ENCODE measurements around the gene ADRA1B.
"Not testable (repeated sequence)": the region's sequence is repeated elsewhere in the genome, so short reads cannot be mapped to it uniquely, and the experiment has no call there.

The ADRA1B gene

DNA sequence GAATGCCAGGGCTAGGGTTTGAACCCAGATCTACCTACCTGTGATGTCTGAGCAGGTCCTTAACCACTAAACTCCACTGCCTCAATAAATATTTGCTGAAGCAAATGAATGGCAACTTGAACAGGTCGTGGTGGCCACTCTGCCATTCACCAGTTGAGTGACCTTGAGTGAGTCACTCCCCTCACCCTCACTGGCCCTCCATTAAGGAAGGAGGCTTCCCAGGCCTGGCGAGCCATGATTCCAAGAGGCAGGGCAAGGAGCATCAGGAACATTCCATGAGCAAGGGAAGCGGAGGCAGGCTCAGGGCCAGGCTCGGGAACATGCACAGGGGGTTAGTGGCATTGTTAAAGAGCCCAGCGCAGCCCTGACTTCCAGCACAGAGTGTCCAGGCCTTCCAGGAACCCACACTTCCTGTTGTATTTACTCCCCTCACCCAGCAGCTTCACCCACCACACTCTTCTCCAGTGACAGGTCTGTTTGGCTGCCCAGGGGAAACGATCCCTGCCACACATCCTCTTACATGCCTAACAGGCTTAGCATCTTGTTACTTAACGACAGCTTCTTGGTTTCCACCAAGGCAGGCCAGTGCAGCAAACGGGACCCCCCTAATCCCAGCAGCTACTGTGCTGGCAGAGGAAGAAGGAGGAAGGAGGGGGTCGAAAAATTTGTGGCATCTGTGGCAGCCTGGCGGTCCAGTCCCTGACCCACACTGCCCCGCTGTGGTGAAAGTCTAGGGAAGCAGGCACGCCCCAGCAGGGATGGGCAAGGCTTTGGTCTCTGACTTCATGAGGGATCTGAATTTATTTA lies 49.0 kb downstream of the ADRA1B start:
- no peak for DNase-seq (ENCODE audit: low read depth in 2 of 3, low spot score in 2 of 3)

DNA sequence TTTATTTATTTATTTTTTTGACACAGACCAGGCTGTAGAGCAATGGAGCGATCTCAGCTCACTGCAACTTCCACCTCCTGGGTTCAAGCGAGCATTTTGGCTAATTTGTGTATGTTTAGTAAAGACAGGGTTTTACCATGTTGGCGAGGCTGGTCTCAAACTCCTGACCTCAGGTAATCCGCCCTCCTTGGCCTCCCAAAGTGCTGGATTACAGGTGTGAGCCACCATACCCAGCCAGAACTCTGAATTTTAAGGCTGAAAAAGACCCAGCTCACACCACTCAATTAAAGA lies 49.5 kb downstream of the ADRA1B start:
- not testable (repeated sequence) for DNase-seq (ENCODE audit: low read depth in 2 of 3, low spot score in 2 of 3)

DNA sequence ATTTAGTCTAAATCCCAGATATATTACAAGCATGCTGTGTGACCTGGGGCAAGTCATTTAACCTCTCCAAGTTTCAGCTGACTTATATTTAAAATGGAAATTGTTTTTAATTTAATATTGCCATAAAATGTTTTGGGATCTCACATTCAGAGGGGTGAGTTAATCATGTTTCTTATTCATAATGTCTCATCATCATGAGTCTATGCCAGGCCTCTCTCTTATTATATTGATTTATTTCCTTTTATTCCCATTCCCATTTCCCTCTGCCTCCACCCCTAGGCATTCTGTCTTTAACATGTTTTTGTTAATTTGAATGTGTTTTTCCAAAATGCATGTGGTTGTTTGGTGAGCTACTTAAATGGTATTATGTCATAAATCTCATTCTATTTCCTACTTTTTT lies 53.7 kb downstream of the ADRA1B start:
- no peak for DNase-seq (ENCODE audit: low read depth in 2 of 3, low spot score in 2 of 3)

DNA sequence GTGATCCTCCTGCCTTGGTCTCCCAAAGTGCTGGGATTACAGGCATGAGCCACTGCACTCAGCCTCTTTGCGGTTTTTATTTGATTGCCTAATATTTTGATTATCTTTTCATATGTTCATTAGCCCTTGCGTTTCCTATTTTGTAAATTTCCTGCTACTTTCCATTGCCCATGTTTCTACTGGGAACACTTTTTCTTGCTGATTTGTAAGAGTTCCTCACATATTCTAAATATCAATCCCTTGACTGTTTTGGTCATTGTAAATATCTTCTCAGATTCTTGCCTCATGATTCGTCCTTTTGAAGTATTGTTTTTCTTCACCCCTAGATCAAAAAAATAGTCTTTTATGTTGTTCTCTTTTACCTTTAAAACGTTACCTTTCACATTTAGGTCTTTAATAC lies 54.8 kb downstream of the ADRA1B start:
- no peak for DNase-seq (ENCODE audit: low read depth in 2 of 3, low spot score in 2 of 3)

DNA sequence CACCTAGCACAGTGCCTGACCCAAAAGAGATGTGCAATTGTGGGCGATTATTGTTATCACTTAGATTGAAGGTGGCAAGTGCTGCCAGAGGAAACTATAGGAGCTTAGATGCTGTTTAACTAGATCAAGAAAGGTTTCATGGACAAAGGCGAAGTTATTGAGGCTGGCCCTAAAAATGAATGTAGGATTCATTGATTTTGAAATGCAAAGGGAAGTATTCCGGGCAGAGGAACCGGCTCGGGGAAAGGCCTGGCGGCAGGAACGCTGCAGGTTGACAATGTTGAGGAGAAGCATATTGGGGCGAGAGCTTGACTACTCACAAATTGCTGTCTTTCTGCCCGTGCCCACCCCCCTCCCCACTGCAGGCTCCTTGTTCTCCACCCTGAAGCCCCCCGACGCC lies 55.2 kb downstream of the ADRA1B start:
- DNase-seq (ENCODE audit: low read depth in 2 of 3, low spot score in 2 of 3): no peak

DNA sequence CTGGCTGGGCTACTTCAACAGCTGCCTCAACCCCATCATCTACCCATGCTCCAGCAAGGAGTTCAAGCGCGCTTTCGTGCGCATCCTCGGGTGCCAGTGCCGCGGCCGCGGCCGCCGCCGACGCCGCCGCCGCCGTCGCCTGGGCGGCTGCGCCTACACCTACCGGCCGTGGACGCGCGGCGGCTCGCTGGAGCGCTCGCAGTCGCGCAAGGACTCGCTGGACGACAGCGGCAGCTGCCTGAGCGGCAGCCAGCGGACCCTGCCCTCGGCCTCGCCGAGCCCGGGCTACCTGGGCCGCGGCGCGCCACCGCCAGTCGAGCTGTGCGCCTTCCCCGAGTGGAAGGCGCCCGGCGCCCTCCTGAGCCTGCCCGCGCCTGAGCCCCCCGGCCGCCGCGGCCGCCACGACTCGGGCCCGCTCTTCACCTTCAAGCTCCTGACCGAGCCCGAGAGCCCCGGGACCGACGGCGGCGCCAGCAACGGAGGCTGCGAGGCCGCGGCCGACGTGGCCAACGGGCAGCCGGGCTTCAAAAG lies 55.7 kb downstream of the ADRA1B start:
- no peak for DNase-seq (ENCODE audit: low read depth in 2 of 3, low spot score in 2 of 3)

DNA sequence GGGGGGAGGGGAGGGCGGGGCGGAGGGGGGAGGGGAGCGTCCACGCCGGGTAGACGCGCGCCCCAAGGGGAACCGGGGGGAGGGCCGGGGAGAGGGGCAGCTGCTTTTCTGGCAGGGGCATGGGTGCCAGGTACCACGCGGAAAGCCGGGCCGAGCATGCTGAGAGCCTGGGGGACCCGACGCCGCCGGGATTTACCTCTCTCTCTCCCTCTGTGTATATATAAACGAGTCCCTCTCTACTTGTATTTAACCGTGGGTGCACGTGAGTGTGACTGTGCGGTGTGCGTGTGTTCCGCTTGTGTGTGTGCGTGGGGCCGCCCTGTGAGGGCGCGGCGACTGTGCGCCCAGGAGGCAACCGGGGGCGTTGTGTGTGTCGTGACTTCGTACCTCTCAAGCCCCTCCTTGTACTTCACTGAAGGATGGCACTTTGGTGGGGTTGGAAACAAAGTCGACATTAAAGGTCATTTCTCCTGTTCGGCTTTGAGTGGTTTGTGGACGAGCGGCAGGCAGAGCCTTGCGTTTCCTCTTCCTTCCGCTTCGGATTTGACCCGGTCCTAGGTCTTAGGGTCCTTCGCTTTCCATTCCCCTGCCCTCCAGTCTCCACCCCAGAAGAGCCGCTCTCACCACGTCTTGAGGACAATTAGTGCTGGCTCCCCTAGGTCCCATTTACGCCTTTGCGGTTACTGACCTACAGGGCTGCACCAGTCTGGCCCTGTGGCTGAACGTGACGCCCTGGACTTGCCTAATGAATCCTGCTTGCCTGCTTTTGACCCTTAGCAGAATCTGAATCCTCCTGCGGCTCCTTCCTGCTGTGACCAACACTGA lies 56.5 kb downstream of the ADRA1B start:
- no peak for DNase-seq (ENCODE audit: low read depth in 2 of 3, low spot score in 2 of 3)

DNA sequence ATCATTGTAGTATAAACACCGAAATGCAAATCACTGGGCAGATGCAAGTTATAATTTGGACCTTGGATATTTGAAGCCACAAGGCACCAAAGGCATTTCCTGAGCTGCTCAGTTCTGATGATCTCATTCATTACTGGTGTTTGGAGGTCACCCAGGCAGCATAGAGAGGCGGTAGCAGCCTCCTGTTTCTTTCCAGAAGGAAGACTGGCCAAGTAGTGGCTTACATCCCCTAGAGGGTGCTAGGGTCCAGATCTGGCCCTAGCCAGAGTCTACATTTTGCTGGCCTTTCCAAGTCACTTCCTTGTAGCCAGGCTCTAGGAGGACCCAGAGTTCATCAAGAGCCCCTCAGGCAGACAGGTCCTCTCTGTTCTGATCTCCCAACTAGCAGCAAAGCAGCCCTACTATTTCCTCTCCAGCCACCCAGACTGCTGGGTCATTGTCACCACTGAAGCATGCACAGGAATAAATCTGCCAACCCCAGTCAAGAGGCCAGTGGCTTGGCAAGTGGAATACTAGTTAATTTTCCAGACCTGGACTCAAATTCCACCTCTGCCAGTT lies 59.3 kb downstream of the ADRA1B start:
- DNase-seq (ENCODE audit: low read depth in 2 of 3, low spot score in 2 of 3): no peak

DNA sequence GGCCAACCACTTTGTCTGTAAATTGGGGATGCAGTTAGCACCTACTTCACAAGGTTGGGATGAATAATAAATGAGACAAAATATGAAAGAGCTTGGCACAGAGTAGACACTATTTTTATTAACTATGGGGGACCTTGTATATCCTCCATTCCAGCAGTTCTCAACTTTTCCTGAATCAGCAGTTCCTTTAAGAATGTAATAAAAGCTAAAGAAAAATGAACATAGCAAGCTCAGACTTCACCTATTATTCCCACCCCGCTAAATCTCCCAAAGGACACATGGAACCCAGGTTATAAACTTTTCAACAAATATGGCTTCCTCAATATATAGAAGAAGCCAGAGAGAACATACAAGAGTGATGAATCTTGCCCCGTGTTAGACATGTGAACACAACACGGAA lies 60.6 kb downstream of the ADRA1B start:
- no peak for DNase-seq (ENCODE audit: low read depth in 2 of 3, low spot score in 2 of 3)

DNA sequence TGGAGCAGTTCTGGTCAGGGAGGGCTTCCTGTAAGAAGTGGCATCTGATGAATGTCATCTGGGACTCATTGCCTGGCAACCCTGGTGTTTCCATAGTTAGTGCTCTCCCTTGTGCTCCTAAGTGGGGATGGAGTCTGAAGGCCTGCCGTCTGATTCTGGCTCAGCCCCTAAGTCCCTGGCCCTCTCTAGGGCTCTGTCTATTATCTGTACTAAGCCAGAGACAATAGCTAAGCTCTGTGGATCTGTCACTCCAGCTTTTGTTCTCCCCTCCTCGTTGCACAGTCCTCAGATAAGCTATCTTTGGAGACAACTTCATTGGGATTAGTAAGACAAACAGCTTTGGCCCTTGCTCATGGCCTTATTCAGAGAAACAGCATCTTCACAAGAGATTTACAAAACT lies 62.1 kb downstream of the ADRA1B start:
- no peak for DNase-seq (ENCODE audit: low read depth in 2 of 3, low spot score in 2 of 3)

DNA sequence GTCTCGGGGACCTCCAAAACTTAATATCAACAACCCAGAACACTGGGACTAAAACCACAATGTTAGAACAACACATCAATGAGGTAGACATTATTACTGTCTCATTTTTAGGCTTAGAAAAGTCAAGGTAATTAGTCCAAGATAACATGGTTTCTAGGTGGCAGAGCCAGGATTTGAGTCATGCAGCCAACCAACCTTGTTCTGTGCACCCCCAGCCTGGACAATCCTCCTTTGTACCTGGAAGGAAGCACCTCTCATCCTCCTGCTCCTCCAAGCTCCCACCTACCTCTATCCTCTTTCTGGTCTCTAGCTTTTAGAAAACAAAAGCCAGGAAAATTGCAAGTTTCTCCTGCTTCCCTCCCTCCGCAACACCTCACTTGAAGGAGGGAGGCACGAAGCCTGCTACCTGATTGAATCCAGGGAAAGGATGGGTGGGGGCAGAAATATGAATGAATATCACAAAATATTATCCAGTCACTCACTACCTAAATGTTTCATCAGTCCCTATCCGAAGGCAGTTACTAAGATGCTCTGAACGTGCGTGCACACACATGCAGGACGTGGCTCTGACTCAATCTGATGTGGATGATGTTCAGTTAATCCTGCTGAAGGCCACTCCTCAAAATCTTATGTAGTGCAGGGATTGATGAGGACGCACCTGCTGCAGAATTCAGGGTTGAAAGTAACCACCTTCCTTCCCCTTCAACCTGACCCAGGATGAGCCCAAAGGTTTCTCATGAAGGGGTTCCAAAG lies 66.3 kb downstream of the ADRA1B start:
- DNase-seq (ENCODE audit: low read depth in 2 of 3, low spot score in 2 of 3): no peak

DNA sequence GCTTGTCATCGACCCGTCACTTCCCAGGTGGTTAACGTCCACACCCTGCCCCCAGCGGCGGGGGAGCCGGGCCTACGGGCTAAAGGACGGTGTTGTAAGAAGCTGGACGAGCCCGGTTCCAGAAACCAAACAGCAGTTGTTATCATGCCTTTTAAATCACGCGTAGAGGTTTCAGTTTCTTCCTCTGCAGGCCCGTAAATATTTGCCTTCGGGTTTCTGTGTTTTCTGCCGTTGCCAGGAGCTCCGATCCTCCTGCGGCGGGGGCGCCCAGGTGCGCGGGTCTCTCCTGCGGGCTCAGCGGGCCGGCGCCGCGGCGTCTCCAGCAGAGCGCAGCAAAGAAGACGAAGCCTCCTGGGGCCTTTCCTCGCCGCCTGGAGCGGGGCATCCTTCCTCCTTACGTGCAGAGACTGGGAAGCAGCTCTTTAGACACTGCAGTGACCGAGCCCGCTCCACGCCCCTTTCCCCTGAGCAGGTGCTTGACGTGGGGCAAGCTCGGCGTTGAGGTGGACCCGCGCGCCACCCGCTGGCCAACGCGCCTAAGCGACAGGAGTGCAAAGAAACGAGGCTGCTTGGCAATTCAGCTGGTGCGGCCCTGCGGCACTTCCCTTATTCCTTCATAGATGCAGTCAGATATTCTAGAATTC lies 70.9 kb downstream of the ADRA1B start:
- DNase-seq (ENCODE audit: low read depth in 2 of 3, low spot score in 2 of 3): peak; percentile 38 to 53 (median 40)

DNA sequence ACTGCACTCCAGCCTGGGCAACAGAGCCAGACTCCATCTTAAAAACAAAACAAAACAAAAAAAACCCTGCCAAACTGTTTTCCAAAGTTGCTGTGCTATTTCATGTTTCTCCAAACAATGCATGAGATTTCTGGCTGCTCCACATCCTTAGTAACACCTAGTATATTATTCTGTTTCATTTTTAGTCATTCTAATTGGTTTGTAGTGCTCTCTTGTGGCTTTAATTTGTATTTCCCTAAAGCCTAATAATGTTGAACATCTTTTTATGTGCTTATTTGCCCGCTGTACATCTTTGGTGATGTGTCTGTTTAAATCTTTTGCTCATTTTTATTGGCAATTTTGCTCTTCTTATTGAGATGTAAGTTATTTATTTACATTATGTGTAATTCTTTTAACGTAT lies 74.2 kb downstream of the ADRA1B start:
- DNase-seq (ENCODE audit: low read depth in 2 of 3, low spot score in 2 of 3): no peak

DNA sequence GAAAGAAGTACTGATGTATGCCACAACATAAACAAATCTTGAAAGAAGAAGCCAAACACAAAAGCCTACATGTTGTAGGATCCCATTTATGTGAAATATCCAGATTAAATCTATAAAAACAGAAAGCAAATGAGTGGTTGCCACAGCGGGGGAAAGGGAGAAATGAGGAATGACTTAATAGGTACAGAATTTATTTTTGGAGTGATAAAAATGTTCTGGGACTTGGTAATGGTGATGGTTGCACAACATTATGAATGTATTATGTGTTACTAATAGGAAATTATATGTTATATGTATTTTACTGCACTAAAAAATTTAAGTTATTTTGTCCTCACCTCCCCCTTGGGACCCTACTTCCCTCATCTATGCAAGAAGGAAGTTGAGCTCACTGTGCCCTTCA lies 76.3 kb downstream of the ADRA1B start:
- DNase-seq (ENCODE audit: low read depth in 2 of 3, low spot score in 2 of 3): no peak

DNA sequence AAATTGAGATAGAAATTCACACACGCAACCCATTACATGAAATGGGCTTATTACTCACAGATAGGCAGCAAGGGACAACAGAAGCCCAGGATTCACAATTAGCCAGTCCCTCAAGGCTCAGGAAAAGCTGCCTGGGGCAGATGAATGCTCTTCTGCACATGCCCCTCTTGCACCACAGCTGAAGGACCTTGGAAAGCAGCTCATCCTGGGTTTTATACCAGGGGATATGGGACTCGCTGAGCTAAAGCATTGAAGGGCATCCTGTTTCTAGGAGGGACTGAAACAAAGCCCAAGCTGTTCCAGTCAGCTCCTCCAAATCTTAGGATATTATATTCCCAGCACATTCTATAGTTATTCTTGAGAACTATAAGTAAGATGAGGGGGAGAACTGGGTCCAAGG lies 76.9 kb downstream of the ADRA1B start:
- no peak for DNase-seq (ENCODE audit: low read depth in 2 of 3, low spot score in 2 of 3)

DNA sequence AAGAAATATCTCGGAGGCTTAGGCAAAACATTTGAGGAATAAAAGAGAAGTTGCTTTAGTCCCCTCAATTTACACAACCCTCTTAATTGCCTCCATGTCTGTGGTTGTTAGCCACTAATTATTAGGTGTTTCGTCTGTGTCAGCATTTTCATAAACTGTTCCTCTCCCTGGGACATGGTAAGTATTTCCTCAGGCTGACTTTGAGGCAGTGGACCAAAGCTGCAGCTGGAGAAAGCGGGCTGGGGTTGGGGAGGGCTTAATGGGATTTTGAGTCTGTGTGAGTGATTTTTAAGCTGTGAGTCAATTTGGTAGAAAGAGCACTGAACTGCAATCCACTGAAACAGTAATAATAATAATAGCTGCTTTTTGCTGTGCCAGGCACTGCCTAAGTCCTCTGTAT lies 79.6 kb downstream of the ADRA1B start:
- DNase-seq (ENCODE audit: low read depth in 2 of 3, low spot score in 2 of 3): no peak

DNA sequence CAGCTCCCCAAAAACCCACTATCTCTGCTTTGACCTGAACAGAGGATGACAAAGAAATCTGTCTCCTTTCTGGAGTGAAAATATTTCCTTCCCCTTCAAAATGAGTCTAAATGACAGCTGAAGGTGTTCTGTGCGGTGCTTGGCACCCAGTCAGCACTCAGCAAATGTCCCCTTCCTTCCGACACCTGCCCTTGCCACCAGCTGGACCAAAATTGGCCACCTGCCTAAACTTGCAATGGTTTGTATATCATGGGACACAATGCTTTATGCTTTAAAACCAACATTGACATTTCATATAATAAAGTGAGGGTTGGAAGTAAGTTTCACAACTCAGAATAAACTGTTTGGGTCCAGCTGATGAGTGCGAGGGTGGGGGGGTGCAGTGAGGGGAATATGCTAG lies 85.2 kb downstream of the ADRA1B start:
- DNase-seq (ENCODE audit: low read depth in 2 of 3, low spot score in 2 of 3): no peak

DNA sequence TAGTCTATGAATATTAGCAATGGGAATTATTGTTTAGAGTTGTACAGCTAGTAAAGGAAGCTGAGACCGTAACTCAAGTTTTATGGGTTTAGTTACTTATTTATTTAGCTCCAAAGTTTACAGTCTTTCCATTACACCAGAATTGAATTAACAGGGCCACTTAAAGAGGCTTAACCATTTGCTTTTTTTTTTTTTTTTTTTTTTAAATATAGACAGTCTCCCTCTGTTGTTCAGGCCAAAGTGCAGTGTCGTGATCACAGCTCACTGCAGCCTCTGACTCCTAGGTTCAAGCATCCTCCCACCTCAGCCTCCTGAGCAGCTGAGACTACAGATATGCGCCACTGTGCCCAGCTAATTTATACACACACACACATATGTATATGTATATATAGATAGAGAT lies 91.2 kb downstream of the ADRA1B start:
- DNase-seq (ENCODE audit: low read depth in 2 of 3, low spot score in 2 of 3): no peak

DNA sequence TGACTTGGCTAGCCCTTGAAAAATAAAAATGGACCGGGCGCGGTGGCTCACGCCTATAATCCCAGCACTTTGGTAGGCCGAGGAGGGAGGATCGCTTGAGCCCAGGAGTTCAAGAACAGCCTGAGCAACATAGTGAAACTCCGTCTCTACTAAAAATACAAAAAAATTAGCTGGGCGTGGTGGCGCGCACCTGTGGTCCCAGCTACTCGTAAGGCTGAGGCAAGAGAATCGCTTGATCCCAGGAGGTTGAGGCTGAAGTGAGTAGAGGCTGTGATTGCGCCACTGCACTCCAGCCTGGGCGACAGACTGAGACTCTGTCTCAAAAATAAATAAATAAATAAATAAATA lies 92.2 kb downstream of the ADRA1B start:
- DNase-seq (ENCODE audit: low read depth in 2 of 3, low spot score in 2 of 3): not testable (repeated sequence)

DNA sequence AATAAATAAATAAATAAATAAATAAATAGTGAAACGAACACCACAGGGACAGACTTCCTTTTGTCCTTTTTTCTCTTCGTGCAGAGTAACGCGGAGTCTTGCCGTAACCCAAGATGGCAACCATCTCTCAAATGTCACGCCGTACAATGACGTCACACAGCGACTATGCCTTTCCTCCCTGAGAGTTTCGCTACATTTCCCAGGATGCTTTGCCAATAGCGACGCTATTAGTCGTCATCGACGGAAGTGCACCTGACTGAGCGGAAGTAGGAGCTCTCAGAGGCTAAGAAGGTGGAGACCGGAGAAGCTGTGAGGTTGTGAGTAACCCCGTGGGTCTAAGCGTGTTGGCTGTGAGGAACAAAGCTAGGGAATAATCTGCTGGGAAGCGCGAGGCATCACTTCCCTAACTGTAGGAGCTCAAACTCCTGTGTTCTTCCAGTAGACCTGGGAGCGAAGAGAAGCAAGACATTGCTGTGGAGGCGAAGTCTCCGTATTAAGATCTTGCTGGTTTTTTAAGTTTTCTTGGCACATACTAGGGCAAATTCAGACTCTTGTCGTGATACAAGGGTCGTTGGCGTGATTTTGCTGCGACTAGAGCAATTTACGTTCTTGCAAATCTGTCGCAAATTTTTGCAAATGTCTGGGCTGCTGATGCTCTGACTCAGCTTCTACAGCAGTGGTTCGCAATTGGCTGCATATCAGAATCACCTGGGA lies 92.8 kb downstream of the ADRA1B start, which contains the start of gene TTC1:
TSS of gene TTC1 (plus strand) at position 263 of the 714 bp plus-strand sequence. CDS start 1,390 bp downstream, outside the sequence.
- DNase-seq (ENCODE audit: low read depth in 2 of 3, low spot score in 2 of 3): peak; percentile 51 to 76 (median 68)

Measured in activated CD8-positive, alpha-beta memory T cell treated with anti-CD3 and anti-CD28 coated beads for 48 hours (primary cell).